ENCODE results near the gene LRSAM1.

Gene LRSAM1

DNA sequence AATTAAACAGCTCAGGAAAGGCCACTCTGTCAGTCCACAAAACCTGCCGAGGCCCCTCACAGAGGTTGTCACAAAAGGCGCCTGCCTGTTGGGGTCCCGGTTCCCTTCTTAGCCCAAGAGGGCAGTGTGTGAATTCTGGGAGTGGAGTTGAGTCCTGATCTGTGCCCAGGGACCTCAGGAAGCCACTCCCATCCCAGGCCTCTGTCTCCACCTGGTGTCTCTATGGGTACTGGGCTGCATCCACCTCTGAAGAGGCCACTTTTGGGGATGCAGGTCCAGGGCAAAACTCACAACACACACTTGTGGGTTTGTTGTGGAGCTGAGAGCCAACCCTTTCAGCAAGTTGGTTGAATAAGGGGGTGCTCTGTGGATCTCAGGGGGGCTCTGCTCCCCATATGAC is 86.5 kb downstream of the LRSAM1 start:
- DNase-seq = no peak

- DNase-seq = no peak
These were observed 87.5 kb downstream of the LRSAM1 start for GRCh38 chr9:127538849-127539258.

- no peak for DNase-seq
These were observed 88.1 kb downstream of the LRSAM1 start for GRCh38 chr9:127539259-127539981.

GRCh38 chr9:127539982-127540663 is 88.8 kb downstream of the LRSAM1 start:
- no peak for DNase-seq

GRCh38 chr9:127540664-127541041 is 89.3 kb downstream of the LRSAM1 start:
- DNase-seq = no peak

DNA sequence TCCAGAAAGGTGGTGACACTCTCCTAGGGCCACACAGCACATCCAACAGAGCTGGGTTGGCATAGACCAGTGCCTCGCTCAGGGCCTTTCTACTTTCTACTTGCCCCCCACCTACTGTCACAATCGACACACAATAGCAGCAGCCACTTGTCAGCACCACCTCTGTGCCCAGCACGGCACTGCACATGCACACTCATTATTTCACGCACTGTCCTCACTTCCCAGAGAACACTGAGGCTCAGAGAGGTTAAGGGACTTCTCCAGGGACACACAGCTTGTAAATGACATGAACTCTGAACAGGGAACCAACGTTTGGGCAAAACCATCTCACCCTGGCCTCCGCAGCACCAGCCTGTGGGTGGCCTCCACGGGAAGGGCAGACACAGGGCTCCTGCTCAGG is 89.9 kb downstream of the LRSAM1 start:
- no peak for DNase-seq

- DNase-seq = no peak
These were observed 90.6 kb downstream of the LRSAM1 start for GRCh38 chr9:127541865-127542264.

GRCh38 chr9:127543221-127543620 is 91.9 kb downstream of the LRSAM1 start:
- DNase-seq = no peak

GRCh38 chr9:127543973-127544533 is 92.7 kb downstream of the LRSAM1 start:
- DNase-seq = no peak

- peak; percentile 71 for DNase-seq
These were observed 94.2 kb downstream of the LRSAM1 start for GRCh38 chr9:127545196-127546124.

DNA sequence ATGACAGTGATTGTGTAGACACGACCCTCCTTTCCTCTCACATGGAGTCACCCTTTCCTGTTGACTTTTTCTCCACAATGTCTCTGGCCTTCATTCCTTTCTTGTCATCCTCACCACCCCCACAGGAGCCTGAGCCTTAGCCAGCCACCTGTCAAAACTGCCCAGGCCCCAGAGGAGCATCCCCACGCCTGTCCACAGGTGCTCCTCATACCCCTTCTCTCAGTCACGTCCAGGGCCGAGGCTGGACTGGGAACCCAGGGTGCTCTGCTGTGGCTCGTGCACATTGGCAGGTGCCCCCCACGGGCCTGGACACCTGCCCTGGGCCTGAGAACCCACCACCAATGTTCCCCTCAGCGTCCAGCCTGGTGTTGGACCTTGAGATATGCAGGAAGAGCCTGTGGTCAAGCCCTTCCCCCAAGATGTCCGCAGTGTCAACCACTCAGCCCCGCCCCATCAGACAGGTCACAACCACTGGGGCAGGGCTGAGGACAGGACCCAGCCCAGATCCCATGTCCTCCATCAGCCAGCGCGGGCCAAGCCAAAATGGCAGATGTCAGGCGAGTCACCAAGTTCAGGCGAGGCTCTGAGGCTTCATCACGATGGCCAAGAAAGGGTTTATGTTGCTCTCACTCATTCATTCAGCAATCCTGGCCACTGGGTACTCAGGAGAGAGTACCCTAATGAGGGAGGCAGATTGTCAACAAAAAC is 95.0 kb downstream of the LRSAM1 start:
- DNase-seq = no peak

DNA sequence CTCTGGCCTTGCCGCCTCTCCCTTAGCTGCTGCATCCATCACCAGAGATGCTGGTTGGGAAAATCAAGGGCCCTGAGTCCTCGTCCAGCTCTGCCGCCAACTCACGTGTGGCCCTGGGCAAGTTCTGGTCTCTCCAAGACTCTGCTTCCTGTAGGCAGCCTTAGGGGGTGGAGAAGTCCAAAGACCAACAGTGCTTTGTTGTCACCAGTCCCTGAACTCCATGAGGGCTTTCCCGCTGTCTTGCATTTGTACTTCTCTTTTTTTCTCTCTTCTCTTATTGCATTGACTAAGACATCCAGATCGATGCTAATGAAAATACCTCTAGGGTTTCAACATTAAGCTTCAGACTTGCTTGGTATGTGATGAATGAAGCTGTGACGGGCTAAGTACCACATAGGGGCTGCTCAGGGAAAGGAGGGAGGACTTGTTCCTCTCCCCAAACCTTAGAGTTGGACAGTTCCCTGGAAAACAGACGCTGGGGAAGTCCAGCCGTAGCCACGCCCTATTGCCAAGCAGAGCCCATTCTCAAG is 97.1 kb downstream of the LRSAM1 start:
- DNase-seq = no peak

- DNase-seq = no peak
These were observed 97.9 kb downstream of the LRSAM1 start for GRCh38 chr9:127549218-127549617.

DNA sequence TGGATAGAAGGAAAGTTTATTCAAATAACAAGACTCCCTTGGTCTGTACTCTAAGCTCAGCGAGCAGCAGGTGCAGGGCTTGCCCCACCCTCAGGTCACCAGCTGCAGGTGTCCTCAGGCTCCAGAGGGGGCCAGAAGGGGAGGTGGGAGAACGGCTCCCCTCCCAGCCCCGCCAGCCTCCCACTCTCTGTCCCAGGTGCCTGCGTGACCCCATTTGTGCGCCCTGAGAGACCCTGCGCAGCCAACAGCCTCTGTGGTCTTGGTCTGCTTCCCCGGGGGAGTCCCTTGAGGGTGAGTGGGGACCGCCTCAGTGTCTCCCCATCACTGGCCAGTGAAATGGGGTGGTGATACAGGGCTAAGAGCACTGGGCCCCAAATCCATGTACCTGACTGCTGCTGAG is 98.4 kb downstream of the LRSAM1 start:
- no peak for DNase-seq

DNA sequence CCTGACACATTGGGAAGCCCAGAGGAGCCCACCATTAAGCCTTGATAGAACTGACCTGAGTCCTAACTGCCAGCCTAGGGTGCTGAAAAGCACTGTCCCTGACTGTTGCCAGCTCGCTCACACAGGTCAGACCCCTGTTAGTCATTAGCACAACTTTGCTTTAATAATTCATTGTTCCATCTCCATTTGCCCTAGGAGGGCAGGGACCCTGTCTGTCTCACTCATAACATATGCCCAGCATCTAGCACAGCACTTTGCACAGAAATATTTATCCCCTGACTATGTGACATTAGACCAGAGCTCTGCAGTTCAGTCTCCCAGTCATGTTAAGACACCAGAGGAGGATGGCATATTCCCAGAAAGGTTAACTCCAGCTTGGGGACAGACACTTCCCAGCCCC is 99.0 kb downstream of the LRSAM1 start:
- DNase-seq = no peak

DNA sequence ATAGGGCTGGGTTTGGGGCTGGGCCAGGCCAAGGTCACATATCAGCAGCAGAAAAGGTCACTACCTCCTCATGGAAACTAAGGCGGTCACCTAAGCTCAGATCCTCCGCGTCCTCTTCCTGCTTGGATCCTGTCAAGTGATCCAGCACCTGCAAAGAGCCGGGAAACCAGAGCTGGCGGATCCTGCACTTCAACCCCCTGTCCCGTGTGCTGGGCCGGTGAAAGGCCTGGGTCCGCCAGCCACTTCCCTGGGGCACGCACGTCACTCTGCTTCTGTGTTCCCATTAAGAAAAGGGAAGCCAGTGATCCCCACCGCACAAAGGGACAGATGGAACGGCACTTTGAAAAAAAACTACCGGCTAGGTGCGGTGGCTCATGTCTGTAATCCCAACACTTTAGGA is 99.4 kb downstream of the LRSAM1 start:
- peak; percentile 80 for DNase-seq

Measured in NCI-H2029 (cell line).